HEK293 (cell line): Measurements from ENCODE around the gene C1QL4.

ENCODE experiments used
- BCL11A ChIP-seq: fragments of 450-650 bp; formaldehyde crosslinking; IDR thresholded peaks from 2 replicates; pipeline ENCODE4 v1.5.1; 2016; ENCODE audit warnings: low read depth, missing biosample characterization, missing genetic modification characterization
- GLI2 ChIP-seq: fragments of 450-650 bp; formaldehyde crosslinking; IDR thresholded peaks from 2 replicates; pipeline ENCODE4; 2017; ENCODE audit warnings: missing biosample characterization, missing genetic modification characterization, low read depth, borderline replicate concordance
- OSR2 ChIP-seq: fragments of 450-650 bp; formaldehyde crosslinking; IDR thresholded peaks from 2 replicates; pipeline ENCODE4 v1.5.1; 2016; ENCODE audit warnings: missing biosample characterization, missing genetic modification characterization
- REPIN1 ChIP-seq: fragments of 450-650 bp; formaldehyde crosslinking; IDR thresholded peaks from 2 replicates; pipeline ENCODE4 v1.5.1; 2017; ENCODE audit warnings: missing biosample characterization, missing genetic modification characterization, low read depth
- ZFP37 ChIP-seq: fragments of 450-650 bp; formaldehyde crosslinking; IDR thresholded peaks from 2 replicates; pipeline ENCODE4 v1.5.1; 2016; ENCODE audit warnings: missing biosample characterization, missing genetic modification characterization
- ZFP41 ChIP-seq: fragments of 450-650 bp; formaldehyde crosslinking; IDR thresholded peaks from 2 replicates; pipeline ENCODE4 v1.5.1; 2016; ENCODE audit warnings: missing biosample characterization, missing genetic modification characterization, borderline replicate concordance
- ZNF169 ChIP-seq: fragments of 450-650 bp; formaldehyde crosslinking; IDR thresholded peaks from 2 replicates; pipeline ENCODE4 v1.5.1; 2016; ENCODE audit warnings: missing biosample characterization, missing genetic modification characterization
- ZNF24 ChIP-seq: fragments of 450-650 bp; formaldehyde crosslinking; IDR thresholded peaks from 2 replicates; pipeline ENCODE4 v1.5.1; 2016; ENCODE audit warnings: missing biosample characterization, missing genetic modification characterization
- ZNF274 ChIP-seq, 2 experiments: fragments of 200-500 bp in 1 of 2; fragments of 450-650 bp in 1 of 2; sonication (Bioruptor generic) in 1 of 2; formaldehyde crosslinking in 1 of 2; IDR thresholded peaks; 2 replicates each; pipeline versions ENCODE4 v1.5.1 to v1.6.1; 2014 to 2016; ENCODE audit warnings: borderline replicate concordance in 1 of 2, inconsistent platforms in 1 of 2, low read length in 1 of 2, missing biosample characterization in 1 of 2, missing genetic modification characterization in 1 of 2
- ZNF37A ChIP-seq: fragments of 450-650 bp; IDR thresholded peaks from 2 replicates; pipeline ENCODE4 v1.5.1; 2018; ENCODE audit warnings: missing biosample characterization, missing genetic modification characterization
- ZNF394 ChIP-seq: fragments of 450-650 bp; formaldehyde crosslinking; IDR thresholded peaks from 2 replicates; pipeline ENCODE4 v1.5.1; 2016; ENCODE audit warnings: missing biosample characterization, missing genetic modification characterization, mild to moderate bottlenecking, moderate library complexity, borderline replicate concordance
- ZNF423 ChIP-seq: fragments of 450-650 bp; formaldehyde crosslinking; IDR thresholded peaks from 2 replicates; pipeline ENCODE4 v1.5.1; 2016; ENCODE audit warnings: missing biosample characterization, missing genetic modification characterization
- ZNF555 ChIP-seq: fragments of 450-650 bp; formaldehyde crosslinking; conservative IDR thresholded peaks from 2 replicates; pipeline ENCODE4 v1.5.1; 2017; ENCODE audit warnings: missing biosample characterization, mild to moderate bottlenecking, missing genetic modification characterization, inconsistent platforms
- ZNF558 ChIP-seq: fragments of 450-650 bp; formaldehyde crosslinking; IDR thresholded peaks from 2 replicates; pipeline ENCODE4 v1.5.1; 2016; ENCODE audit warnings: missing biosample characterization, missing genetic modification characterization
- ZNF571 ChIP-seq: fragments of 450-650 bp; formaldehyde crosslinking; IDR thresholded peaks from 2 replicates; pipeline ENCODE4 v1.5.0; 2017; ENCODE audit warnings: missing biosample characterization, missing genetic modification characterization
- ZNF596 ChIP-seq: fragments of 450-650 bp; IDR thresholded peaks from 2 replicates; pipeline ENCODE4 v1.5.0; 2018; ENCODE audit warnings: missing biosample characterization, mild to moderate bottlenecking, missing genetic modification characterization, moderate library complexity
- ZNF624 ChIP-seq: fragments of 450-650 bp; formaldehyde crosslinking; IDR thresholded peaks from 2 replicates; pipeline ENCODE4 v1.5.1; 2017; ENCODE audit warnings: missing biosample characterization, missing genetic modification characterization
- ZNF664 ChIP-seq: fragments of 450-650 bp; formaldehyde crosslinking; IDR thresholded peaks from 2 replicates; pipeline ENCODE4 v1.5.1; 2016; ENCODE audit warnings: missing biosample characterization, missing genetic modification characterization
- ZNF843 ChIP-seq: fragments of 450-650 bp; formaldehyde crosslinking; IDR thresholded peaks from 2 replicates; pipeline ENCODE4 v1.5.1; 2016; ENCODE audit warnings: missing biosample characterization, missing genetic modification characterization
- TF ChIP-seq, protein P1 (sequence below): fragments of 450-650 bp; formaldehyde crosslinking; IDR thresholded peaks from 2 replicates; pipeline ENCODE4 v1.5.1; 2016; ENCODE audit warnings: missing biosample characterization, missing genetic modification characterization
- TF ChIP-seq, protein P2 (sequence below): fragments of 450-650 bp; formaldehyde crosslinking; optimal IDR thresholded peaks from 2 replicates; pipeline ENCODE3; 2016; ENCODE audit warnings: missing biosample characterization, mild to moderate bottlenecking, missing genetic modification characterization
- TF ChIP-seq, protein P3 (sequence below): fragments of 450-650 bp; formaldehyde crosslinking; IDR thresholded peaks from 2 replicates; pipeline ENCODE4 v1.5.1; 2016; ENCODE audit warnings: missing biosample characterization, missing genetic modification characterization, borderline replicate concordance
- TF ChIP-seq, protein P4 (sequence below): fragments of 450-650 bp; formaldehyde crosslinking; IDR thresholded peaks from 2 replicates; pipeline ENCODE4 v1.5.1; 2016; ENCODE audit warnings: missing biosample characterization, missing genetic modification characterization
- TF ChIP-seq, protein P5 (sequence below): fragments of 450-650 bp; formaldehyde crosslinking; IDR thresholded peaks from 2 replicates; pipeline ENCODE4 v1.5.1; 2016; ENCODE audit warnings: missing biosample characterization, missing genetic modification characterization, low read depth
- TF ChIP-seq, protein P6 (sequence below): fragments of 450-650 bp; formaldehyde crosslinking; IDR thresholded peaks from 2 replicates; pipeline ENCODE4 v1.5.1; 2016; ENCODE audit warnings: missing biosample characterization, missing genetic modification characterization

C1QL4 gene

DNA sequence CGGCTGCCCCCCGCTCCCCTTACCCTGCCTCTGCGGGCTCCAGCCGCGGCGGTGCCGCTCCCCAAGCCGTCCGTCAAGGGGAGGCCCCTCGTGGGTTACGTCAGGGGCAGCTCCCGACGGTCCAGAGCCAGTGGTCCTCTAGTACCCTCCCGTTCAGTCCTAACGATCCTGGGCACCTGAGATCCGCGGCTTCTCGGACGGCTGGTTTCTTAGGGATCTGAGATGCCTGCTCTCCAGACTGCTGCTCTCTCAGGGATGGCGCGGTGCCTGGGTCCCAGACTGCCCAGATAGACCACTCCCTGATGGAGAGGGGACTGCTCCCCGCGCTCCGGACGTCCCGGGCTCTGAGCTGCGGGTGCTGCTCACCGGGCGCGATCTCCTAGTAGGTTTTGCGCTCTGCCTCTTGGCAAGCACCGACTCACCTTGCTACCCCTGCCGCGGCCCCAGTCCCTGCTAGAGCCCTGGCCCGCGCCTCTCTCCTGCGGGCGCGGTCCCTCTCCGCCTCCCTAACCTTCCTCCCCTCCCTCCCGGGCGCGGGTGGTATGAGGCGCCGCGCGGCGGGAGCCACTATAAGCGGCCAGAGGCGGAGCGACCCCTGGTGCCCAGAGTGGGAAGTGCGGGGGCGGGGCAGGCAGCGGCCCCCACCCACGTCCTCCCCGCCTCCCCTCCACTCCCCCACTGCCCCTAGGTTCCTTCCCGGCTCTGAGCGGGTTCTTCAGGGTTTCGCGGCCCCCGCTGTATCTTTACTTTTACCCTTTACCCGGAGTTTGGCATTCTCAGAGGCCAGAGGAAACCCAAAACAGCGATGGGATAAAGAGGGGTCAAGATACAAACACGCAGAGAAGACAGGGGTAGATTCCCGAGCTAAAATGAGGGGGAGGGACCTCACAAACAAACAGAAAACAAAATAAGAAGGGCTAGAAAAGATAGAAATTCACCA is at the start of gene C1QL4 (continued):
- TF ChIP-seq, protein P1, sequence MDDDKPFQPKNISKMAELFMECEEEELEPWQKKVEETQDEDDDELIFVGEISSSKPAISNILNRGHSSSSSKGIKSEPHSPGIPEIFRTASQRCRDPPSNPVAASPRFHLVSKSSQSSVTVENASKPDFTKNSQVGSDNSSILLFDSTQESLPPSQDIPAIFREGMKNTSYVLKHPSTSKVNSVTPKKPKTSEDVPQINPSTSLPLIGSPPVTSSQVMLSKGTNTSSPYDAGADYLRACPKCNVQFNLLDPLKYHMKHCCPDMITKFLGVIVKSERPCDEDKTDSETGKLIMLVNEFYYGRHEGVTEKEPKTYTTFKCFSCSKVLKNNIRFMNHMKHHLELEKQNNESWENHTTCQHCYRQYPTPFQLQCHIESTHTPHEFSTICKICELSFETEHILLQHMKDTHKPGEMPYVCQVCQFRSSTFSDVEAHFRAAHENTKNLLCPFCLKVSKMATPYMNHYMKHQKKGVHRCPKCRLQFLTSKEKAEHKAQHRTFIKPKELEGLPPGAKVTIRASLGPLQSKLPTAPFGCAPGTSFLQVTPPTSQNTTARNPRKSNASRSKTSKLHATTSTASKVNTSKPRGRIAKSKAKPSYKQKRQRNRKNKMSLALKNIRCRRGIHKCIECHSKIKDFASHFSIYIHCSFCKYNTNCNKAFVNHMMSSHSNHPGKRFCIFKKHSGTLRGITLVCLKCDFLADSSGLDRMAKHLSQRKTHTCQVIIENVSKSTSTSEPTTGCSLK (tag by site-specific recombination), result no peak
- TF ChIP-seq ZNF571 (tag by site-specific recombination) (no peak), ZFP37 (tag by site-specific recombination) (0 out of 2 replicates have a peak, but pooled peaks have one; percentile 60), OSR2 (tag by site-specific recombination) (no peak), ZNF558 (tag by site-specific recombination) (no peak), ZNF596 (tag by site-specific recombination) (no peak), ZNF274 (IDR thresholded peaks at IDR 0.05; ENCODE audit: low read length) (no peak), ZNF274 (tag by site-specific recombination; IDR thresholded peaks at IDR 0.05; ENCODE audit: borderline replicate concordance) (no peak), REPIN1 (tag by site-specific recombination) (no peak), ZNF664 (no peak), ZNF24 (no peak), ZNF624 (tag by site-specific recombination) (no peak), ZNF37A (tag by site-specific recombination) (no peak), ZFP41 (no peak), ZNF169 (tag by site-specific recombination) (no peak), BCL11A (no peak), ZNF555 (tag by site-specific recombination) (no peak), ZNF394 (tag by site-specific recombination) (no peak), ZNF423 (tag by site-specific recombination) (no peak), GLI2 (no peak), ZNF843 (no peak)
- TF ChIP-seq, protein P2, sequence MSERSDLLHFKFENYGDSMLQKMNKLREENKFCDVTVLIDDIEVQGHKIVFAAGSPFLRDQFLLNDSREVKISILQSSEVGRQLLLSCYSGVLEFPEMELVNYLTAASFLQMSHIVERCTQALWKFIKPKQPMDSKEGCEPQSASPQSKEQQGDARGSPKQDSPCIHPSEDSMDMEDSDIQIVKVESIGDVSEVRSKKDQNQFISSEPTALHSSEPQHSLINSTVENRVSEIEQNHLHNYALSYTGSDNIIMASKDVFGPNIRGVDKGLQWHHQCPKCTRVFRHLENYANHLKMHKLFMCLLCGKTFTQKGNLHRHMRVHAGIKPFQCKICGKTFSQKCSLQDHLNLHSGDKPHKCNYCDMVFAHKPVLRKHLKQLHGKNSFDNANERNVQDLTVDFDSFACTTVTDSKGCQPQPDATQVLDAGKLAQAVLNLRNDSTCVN, result peak; percentile 84
- TF ChIP-seq, protein P3, sequence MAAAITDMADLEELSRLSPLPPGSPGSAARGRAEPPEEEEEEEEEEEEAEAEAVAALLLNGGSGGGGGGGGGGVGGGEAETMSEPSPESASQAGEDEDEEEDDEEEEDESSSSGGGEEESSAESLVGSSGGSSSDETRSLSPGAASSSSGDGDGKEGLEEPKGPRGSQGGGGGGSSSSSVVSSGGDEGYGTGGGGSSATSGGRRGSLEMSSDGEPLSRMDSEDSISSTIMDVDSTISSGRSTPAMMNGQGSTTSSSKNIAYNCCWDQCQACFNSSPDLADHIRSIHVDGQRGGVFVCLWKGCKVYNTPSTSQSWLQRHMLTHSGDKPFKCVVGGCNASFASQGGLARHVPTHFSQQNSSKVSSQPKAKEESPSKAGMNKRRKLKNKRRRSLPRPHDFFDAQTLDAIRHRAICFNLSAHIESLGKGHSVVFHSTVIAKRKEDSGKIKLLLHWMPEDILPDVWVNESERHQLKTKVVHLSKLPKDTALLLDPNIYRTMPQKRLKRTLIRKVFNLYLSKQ (tag by site-specific recombination), result no peak
- TF ChIP-seq, protein P4, sequence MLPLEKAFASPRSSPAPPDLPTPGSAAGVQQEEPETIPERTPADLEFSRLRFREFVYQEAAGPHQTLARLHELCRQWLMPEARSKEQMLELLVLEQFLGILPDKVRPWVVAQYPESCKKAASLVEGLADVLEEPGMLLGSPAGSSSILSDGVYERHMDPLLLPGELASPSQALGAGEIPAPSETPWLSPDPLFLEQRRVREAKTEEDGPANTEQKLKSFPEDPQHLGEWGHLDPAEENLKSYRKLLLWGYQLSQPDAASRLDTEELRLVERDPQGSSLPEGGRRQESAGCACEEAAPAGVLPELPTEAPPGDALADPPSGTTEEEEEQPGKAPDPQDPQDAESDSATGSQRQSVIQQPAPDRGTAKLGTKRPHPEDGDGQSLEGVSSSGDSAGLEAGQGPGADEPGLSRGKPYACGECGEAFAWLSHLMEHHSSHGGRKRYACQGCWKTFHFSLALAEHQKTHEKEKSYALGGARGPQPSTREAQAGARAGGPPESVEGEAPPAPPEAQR (tag by site-specific recombination), result no peak
- TF ChIP-seq, protein P5, sequence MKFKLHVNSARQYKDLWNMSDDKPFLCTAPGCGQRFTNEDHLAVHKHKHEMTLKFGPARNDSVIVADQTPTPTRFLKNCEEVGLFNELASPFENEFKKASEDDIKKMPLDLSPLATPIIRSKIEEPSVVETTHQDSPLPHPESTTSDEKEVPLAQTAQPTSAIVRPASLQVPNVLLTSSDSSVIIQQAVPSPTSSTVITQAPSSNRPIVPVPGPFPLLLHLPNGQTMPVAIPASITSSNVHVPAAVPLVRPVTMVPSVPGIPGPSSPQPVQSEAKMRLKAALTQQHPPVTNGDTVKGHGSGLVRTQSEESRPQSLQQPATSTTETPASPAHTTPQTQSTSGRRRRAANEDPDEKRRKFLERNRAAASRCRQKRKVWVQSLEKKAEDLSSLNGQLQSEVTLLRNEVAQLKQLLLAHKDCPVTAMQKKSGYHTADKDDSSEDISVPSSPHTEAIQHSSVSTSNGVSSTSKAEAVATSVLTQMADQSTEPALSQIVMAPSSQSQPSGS (tag by site-specific recombination), result no peak
- TF ChIP-seq, protein P6, sequence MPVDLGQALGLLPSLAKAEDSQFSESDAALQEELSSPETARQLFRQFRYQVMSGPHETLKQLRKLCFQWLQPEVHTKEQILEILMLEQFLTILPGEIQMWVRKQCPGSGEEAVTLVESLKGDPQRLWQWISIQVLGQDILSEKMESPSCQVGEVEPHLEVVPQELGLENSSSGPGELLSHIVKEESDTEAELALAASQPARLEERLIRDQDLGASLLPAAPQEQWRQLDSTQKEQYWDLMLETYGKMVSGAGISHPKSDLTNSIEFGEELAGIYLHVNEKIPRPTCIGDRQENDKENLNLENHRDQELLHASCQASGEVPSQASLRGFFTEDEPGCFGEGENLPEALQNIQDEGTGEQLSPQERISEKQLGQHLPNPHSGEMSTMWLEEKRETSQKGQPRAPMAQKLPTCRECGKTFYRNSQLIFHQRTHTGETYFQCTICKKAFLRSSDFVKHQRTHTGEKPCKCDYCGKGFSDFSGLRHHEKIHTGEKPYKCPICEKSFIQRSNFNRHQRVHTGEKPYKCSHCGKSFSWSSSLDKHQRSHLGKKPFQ (tag by site-specific recombination), result no peak
